Hypothalamus (tissue), 51 donors: ENCODE results near the gene GRIN2D.
A peak's percentile ranks its signal among the peaks of the same experiment; 100 is the strongest.

Source experiments
- DNase-seq, 51 donors: peaks; one replicate each; lab custom pipeline; 2025; lab: John Stamatoyannopoulos, UW

Gene GRIN2D

DNA sequence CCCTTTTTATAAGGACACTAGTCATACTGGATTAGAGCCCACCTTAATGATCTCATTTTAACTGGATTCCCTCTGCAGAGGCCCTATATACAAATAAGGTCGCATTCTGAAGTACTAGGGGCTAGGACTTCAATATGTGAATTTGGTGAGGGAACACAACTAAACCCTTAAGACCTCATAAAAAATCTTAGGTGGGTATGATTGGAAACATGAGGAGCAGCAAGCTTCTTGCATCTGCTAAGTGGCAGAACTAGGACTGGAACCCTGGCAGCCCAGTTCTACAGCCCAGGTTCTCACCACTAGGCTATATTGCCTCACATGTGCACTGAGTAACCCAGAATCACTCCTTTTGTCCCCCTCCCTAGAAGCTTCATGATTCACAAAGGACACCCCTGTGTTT, 35.2 kb downstream of the GRIN2D start:
- no peak for DNase-seq

DNA sequence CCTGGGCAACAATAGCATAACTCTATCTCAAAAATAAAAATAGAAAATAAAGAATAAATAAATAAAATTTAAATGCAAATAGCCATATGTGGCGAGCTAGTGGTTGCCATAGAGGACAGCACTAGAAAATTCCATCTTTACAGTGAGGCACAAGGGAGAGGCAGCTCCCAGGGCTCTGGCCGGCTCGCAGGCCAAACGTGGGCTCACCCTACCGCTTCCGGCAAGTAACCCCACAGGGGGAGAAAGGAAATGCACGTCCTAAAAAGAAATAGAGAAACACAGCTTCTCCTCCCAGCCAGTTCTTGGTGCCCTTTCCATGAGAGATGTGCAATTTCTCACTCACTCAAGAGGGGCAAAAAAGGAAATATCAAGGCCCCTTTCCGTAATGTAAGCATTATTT, 39.9 kb downstream of the GRIN2D start:
- no peak for DNase-seq

DNA sequence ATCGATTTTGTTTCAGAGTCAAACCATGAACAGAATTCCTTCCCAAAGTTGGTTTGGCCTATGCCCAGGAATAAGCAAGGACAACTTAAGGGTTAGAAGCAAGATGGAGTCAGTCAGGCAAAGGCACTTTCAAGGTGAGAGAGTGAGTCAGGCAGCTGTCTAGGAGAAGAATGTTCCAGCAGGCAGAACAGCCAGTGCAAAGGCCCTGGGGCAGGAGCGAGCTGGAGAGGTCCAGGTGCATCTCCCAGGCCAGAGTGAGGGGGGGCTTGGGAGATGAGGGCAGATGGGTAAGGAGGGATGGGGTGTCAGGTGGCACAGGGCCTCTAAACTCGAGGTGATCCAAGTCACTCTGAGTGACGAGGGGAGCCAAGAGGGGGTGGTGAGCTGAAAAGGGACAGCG, 43.1 kb downstream of the GRIN2D start:
- DNase-seq, result no peak

DNA sequence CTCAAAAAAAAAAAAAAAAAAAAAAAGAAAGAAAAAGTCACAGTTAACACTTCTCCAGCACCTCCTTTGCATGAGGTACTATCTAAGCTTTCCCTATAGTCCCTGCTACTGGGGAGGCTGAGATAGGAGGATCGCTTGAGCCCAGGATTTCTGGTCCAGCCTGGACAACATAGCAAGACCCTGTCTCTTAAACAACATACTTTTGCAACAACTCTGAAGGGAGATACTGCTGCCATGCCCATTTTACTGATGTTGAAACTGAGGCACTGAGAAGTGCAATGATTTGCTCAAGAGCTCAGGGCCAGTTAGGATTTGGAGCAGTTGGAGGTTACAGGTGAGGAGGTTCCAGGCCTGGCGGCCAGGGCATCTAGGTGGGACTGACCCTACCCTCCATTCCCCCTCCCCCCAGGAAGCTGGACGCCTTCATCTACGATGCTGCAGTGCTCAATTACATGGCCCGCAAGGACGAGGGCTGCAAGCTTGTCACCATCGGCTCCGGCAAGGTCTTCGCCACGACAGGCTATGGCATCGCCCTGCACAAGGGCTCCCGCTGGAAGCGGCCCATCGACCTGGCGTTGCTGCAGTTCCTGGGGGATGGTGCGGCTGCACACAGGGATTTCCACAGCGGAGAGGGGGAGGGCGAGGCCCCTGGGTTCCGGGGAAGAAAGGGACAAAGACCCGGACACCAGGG, 48.0 kb downstream of the GRIN2D start:
- no peak for DNase-seq

DNA sequence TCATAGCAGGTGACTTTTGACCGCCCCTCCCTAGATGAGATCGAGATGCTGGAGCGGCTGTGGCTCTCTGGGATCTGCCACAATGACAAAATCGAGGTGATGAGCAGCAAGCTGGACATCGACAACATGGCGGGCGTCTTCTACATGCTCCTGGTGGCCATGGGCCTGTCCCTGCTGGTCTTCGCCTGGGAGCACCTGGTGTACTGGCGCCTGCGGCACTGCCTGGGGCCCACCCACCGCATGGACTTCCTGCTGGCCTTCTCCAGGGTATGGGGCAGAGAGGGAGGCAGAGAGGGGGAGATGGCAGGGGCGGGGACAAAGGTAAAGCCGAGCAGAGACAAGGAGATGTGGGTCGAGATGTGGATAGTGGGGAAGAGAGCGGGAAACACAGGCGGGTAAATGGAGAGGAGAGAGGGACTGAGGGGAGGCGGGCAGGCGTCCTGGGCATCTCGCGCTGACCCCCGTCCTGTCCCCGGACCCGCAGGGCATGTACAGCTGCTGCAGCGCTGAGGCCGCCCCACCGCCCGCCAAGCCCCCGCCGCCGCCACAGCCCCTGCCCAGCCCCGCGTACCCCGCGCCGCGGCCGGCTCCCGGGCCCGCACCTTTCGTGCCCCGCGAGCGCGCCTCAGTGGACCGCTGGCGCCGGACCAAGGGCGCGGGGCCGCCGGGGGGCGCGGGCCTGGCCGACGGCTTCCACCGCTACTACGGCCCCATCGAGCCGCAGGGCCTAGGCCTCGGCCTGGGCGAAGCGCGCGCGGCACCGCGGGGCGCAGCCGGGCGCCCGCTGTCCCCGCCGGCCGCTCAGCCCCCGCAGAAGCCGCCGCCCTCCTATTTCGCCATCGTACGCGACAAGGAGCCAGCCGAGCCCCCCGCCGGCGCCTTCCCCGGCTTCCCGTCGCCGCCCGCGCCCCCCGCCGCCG, 48.9 kb downstream of the GRIN2D start:
- DNase-seq, result no peak

DNA sequence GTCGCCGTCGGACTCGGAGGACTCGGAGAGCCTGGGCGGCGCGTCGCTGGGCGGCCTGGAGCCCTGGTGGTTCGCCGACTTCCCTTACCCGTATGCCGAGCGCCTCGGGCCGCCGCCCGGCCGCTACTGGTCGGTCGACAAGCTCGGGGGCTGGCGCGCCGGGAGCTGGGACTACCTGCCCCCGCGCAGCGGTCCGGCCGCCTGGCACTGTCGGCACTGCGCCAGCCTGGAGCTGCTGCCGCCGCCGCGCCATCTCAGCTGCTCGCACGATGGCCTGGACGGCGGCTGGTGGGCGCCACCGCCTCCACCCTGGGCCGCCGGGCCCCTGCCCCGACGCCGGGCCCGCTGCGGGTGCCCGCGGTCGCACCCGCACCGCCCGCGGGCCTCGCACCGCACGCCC, 49.8 kb downstream of the GRIN2D start:
- peak in 2 of 51 donors; percentile 3 to 20 for DNase-seq
